ENCODE data around the gene ZNF441.
A peak's percentile ranks its signal among the peaks of the same experiment; 100 is the strongest.
"Not testable (repeated sequence)": the region's sequence is repeated elsewhere in the genome, so short reads cannot be mapped to it uniquely, and the experiment has no call there.

Gene ZNF441

DNA sequence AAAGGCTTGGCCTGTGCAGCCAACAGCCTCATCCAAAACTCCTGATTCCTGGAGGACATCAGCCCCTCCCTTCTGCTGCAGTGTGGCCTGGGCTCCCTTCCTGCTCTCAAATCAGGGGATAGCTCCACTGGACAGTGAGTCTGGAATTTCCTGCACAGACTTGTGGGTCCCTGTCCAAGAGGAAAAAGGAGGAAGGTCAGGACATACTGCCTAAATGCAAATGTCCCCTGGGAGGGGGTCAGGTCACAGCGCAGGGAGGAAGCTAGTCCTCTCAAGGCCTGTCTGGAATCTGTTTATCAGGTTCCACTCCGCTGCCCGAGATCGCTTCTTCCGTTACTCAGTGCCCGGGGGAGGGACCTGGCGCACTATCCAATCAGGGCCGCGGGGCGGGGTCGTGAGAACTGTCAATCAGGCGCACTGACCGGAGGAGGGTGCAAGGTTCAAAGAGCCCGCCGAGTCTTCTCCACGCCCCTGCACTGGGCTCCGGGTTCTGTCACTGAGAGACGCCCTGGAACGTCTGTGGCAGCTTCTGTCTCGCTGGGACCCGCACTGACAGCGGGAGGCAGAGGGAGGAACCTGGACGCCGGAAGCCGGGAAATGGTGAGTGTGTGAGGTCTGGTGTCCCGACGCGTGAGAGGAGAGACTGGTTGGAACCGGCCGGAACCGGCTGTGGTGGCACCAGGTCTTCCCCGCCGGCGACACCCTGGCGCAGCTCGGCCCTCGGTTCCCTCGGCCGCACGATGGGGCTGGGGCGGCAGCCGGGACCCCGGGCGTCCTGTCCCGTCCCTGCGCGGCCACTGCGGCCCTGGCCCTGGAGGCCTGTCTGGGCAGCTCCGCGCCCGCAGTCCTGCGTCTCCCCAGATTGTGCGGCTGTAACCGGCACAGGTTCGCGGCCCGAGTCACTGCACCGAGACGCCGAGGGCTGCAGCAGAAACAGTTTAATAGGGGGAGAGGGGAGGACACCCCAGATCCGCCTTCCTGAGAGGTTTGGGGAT is at the start of gene ZNF441:
TSS of gene ZNF441 (plus strand) at position 404 of the 995 bp plus-strand sequence. CDS start at position 598, 194 bp downstream.
- DNase-seq: peak; percentile 98 to 99

DNA sequence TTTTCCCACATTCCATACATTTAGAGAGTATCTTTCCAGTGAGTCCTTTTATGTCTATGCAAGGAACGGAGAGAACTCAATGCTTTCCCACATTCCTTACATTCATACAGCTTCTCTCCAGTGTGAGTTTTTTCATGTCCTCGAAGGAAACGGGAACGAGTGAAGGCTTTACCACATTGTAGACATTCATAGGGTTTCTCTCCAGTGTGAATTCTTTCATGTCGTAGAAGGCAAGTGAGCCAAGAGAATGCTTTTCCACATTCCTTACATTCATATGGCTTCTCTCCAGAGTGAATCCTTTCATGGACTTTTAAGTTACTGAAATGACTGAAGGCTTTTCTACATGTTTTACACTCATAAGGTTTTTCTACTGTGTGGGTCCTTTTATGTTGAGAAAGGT is 45.1 kb upstream of the ZNF441 start:
- no peak for DNase-seq

DNA sequence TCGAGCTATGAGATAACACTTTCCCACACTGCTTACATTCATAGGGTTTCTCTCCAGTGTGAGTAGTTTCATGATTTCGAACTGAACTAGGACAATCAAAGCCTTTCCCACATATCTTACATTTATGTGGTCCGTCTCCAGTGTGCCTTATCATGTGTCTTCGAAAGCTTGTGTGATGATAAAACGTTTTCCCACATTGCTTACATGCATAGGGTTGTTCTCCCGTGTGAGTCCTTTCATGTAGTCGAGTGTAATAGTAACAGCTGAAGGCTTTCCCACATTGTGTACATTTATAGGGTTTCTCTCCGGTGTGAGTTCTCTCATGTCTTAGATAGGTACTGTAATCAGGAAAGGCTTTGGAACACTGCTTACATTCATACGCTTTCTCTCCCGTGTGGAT is 44.4 kb upstream of the ZNF441 start:
- DNase-seq: no peak

DNA sequence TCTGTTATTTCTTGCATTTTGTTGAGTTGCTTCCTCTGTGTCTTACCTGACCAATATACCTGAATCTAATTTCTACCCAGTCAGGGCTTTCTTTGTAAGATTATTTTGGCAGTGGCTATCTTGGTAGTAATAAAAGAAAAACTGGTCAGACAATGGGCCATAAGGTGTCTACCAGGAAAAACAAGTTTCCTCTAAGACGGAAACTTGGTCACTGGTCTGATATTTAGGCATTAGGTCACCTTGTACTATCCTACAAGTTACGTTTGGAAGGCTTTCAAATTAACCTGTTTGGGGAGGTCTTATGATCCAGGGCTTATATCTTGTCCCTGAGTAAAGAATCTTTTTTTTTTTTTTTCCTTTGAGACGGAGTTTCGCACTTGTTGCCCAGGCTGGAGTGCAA is 37.2 kb upstream of the ZNF441 start:
- DNase-seq: no peak

DNA sequence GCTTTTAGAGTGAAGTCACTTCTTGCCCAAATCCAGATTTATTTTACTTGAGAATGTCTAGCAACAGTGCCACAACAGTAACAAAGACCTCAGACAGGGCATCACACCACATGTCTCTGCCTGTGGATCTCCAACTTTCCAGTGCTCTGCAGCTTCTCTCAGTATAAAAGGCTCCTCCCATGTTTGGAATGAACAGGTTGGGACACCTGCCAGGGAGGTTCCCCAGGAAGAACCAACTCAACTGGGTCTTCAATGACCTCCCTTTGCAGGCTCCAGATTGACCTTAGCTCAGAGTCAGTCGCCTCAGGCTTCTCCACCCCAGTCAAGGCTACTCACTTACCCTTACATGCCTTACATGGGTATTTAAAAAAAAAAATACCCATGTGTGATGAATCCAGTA is 31.4 kb upstream of the ZNF441 start:
- DNase-seq: no peak

DNA sequence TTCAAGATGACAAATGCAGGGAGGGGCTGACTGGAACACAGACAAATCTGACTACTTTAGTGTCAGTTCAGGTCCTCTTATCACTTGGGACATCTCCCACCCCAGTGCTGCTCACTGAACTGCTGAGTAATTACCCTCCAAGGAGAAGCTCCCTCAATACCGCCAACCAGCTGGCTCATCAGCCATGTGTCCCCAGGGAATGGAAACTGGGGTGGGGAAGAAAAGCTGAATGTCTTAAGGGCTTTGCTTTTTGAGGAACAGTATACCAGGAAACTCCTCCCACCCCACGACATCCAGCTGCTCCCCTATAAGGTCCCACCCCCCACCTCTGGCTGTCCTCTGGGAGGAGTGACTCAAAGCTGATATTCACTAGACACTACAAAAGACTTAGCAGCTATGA is 30.1 kb upstream of the ZNF441 start:
- peak in 1 of 2 experiments; percentile 15 for DNase-seq

DNA sequence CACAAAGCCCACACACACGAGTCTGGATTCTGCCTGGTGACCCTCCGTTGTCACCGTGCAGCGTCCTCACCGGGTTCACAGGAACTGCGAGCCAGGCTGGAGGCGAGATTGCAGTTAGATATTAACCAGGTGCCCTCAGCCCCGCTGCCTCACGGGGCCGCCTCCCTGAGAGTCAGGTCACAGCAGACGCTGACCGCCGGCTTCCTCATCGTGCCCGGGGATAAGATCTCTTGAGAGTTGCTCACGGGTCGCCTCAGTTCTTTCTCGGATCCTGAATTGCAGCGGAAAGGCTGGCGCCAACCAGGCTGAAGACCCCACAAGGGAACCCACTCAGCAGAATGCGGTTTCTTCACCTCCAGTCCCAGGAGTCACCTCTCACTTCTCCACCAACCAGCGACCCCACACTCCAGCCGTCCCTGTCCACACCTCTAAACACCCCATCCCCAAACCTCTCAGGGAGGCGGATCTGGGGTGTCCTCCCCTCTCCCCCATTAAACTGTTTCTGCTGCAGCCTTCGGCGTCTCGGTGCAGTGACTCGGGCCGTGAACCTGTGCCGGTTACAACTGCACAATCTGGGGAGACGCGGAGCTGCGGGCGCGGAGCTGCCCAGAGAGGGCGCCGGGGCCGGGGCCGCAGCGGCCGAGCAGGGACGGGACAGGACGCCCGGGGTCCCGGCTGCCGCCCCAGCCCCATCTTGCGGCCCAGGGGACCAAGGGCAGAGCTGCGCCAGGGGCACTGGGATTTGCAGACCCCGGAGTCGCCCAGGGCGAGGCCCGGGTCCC is 28.6 kb upstream of the ZNF441 start:
- DNase-seq: peak; percentile 41 to 49

DNA sequence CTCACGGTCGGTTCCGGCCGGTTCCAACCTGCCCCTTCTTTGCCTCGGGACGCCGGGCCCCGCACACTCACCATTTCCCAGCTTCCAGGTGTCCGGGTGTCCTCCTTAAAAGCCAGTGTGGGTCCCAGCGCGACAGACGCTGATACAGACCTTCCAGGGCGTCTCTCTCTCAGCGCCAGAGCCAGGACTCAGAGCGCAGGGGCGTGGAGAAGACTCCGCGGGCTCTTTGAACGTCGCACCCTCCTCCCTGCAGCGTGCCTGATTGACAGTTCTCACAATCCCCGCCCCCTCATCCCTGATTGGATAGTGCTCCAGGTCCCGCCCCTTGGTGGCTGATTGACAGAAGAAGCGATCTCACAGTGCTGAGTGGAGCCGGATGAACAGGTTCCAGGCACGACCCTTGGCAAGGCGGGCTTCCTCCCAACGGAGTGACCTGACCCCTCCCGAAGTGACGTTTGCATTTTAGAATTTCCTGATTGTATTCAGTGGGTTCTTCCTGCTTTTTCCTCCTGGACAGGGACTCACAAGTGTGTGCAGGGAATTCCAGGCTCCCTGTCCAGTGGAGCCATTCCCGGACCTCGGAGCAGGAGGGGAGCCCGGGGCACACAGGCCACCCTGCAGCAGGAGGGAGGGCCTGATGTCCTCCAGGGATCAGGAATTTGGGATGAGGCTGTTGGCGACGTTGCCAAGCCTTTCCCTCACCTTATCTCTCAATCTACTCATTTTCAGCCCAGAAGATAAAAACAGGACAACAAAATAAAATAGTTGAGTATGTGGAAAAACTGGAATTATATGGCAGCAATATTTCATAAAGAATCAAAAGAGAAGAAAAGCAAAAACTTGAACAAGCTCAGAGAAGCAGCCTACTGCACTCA is 27.8 kb upstream of the ZNF441 start, which contains the start of gene ZNF823:
TSS of gene ZNF823 (minus strand) at position 201 of the 875 bp plus-strand sequence. CDS start at position 74, 127 bp downstream.
- peak; percentile 98 to 99 for DNase-seq

DNA sequence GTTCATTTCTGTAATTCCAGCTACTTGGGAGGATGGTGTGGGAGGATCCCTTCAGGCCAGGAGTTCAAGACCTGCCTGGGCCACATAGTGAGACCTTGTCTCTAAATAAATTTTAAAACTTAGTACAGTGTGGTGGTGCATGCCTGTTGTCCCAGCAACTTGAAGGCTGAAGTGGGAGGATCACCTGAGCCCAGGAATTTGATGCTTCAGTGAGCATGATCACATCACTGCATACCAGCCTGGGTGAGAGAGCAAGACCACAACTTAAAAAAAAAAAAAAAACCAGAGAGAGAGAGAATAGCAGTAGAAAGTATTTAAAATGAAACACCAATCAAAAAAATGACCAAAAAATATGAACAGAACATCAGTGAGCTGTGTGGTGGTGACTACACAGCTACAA is 20.9 kb upstream of the ZNF441 start:
- DNase-seq: no peak

DNA sequence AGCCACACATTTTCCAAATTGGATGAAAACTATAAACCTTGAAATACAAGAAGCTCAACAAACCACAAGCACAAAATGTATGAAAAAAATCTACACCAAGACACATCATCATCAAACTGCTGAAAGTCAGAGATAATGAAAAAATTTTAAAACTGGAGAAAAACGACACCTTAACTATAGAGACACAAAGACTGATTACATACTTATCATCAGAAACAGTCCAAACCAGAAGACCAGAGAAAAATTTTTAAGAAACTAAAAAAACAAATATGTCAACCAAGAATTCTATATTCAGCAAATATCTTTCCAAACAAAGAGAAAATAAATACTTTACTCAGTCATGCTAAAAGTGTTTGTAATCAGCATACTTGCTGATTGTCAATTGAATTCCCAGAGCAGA is 19.5 kb upstream of the ZNF441 start:
- no peak for DNase-seq

DNA sequence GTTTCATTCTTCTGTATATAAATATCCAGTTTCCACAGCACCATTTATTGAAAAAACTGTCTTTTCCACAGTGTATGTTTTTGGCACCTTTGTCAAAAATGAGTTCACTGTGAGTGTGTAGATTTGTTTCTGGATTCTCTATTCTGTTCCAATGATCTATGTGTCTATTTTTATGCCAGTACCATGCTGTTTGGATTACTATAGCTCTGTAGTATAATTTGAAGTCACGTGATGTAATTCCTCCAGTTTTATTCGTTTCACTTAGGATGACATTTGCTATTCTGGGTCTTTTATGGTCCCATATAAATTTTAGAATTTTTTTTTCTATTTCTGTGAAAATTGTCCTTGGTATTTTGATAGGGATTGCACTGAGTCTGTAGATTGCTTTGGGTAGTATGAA is 17.0 kb upstream of the ZNF441 start:
- no peak for DNase-seq

DNA sequence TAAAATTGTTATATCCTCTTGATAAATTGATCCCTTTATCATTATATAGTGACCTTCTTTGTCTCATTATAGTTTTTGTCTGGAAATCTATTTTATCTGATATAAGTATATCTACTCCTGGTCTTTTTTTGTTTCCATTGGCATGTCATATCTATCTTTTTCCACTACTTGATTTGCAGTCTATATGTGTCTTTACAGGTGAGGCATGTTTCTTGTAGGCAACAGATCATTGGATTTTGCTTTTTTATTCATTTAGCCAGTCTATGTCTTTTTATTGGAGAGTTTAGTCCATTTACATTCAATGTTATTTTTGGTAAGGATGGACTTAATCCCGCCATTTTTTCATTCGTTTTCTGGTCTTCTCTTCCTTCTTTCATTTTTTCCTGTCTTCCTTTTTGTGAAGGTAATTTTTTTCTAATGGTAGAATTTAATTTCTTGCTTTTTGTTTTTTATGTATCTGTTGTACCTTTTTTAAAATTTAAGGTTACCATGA is 14.5 kb upstream of the ZNF441 start:
- DNase-seq: no peak

DNA sequence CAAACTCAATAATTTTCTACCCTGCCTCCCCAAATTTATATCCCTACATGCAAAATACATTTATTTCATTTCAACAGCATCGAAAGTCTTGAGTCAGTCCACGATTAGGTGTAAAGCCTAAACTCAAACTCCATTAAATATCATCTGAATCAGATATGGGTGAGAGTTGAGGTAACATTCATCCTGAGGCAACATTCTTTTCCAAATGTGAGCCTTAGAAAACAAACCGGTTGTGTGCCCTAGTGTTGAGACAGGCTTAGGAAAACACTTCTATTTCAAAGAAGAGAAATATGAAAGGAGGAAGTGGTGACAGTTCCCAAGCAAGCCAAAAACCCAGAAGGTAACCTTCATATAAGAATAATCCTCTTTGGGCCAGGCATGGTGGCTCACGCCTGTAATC is 12.1 kb upstream of the ZNF441 start:
- no peak for DNase-seq

DNA sequence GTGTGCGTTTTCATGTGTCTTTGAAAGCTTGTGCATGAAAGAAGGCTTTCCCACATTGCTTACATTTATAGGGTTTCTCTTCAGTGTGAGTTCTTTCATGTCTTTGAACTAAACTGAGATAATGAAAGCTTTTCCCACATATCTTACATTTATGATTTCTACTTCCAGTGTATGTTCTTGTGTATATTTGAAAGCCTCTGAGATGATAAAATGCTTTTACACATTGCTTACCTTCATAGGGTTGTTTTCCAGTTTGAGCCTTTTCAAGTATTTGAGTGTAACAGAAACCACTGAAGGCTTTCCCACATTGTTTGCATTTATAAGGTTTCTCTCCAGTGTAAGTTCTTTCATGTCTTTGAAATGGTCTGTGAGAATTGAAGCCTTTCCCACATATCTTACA is 9.8 kb upstream of the ZNF441 start:
- no peak for DNase-seq

DNA sequence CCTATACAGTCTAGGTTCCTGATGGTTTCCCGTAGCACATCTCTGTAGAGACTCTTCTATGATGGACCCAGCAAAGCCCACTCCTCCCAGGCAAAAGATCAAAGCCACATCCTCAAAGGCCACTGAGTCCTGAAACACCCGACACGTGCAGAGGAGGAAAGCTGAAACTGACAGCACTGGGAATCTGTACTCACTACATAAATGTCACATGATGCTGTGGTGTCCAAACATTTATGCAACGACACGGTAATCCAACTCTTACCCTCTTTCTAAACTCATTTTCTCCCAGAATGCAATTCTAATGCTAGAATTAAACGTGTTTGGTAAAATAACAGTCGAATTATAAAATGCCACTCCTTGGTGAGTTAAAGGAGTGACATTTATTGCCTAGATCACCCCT is 7.0 kb upstream of the ZNF441 start:
- no peak for DNase-seq

DNA sequence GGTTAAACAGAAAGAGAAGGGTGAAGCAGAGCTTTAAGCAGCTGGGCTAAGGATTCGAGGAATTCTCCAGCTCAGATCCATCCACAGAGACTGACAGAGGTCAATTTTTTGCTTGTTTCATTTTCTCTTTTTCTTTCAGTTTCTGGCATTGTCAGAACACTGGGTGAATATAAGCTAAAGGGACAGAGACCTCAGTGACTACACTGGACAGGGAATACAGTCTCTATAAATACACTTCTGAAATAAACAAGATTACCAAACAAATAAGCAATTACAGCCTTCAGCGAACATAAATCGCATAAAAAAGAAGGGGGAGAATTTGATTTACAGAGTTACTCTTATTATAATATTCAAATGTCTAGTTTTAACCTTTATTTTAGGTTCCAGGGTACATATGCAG is 3.7 kb upstream of the ZNF441 start:
- no peak for DNase-seq

DNA sequence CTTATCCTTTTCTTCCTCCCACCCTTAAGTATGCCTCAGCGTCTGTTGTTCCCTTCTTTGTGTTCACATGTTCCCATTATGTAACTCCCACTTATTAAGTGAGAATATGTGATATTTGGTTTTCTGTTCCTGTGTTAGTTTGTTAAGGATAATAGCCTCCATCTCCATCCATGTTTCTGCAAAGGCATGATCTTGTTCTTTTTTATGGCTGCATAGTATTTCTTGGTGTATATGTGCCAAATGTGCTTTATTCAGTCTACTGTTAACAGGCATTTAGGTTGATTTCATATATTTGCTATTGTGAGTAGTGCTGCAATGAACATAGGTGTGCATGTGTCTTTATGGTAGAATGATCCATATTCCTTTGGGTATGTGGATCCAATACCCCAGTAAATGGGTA is 3.2 kb upstream of the ZNF441 start:
- no peak for DNase-seq

DNA sequence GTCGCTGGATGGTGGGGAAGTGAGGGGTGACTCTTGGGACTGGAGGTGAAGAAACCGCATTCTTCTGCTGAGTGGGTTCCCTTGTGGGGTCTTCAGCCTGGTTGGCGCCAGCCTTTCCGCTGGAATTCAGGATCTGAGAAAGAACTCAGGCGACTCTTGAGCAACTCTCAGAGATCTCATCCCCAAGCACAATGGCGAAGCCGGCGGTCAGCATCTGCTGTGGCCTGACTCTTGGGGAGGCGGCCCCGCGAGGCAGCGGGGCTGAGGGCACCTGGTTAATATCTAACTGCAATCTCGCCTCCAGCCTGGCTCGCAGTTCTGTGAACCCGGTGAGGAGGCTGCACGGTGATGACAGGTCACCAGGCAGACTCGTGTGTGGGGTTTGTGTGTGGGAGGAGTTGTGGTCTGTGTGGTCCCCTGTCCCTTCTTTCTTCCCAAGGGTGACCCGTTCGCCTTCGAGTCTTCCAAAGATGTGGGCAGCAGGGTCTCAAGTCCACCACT is 883 bp downstream of the ZNF441 start:
- DNase-seq: peak; percentile 29 to 34

DNA sequence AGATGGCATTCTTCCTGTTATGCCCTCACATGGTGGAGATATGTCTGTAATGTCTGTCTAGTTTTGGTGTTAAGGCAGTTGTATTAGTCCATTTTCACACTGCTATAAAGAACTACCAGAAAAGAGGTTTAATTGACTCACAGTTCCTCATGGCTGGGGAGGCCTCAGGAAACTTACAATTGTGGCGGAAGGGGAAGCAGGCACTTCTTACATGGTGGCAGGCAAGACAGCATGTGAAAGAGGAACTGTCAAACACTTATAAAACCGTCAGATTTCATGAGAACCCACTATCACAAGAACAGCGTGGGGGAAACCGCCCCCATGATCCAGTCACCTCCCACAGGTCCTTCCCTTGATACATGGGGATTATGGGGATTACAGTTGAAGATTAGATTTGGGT is 3.2 kb downstream of the ZNF441 start:
- DNase-seq: no peak

DNA sequence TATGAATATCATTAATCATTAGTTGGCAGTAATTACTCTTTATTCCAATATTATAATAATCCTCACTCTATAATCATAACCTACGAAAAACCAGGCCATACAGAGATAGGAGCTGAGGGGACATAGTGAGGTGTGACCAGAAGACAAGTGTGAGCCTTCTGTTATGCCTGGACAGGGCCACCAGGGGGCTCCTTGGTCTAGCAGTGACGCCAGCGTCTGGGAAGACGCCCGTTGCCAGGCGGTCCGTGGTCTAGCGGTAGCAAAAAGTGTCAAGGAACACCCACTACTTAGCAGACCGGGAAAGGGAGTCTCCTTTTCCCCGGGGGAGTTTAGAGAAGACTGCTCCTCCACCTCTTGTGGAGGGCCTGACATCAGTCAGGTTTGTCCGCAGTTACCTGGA is 4.7 kb downstream of the ZNF441 start:
- not testable (repeated sequence) for DNase-seq

DNA sequence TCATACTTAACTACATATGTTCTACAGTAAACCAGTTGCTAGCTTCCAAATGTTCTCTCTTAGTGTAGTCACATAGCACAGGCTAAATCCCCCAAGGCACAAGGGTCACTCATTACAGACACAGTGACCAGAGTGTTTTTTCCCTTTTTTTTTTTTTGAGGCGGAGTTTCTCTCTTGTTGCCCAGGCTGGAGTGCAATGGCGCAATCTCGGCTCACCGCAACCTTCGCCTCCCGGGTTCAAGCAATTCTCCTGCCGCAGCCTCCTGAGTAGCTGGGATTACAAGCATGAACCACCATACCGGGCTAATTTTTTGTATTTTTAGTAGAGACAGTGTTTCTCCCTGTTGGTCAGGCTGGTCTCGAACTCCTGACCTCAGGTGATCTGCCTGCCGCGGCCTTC is 9.9 kb downstream of the ZNF441 start:
- not testable (repeated sequence) for DNase-seq

DNA sequence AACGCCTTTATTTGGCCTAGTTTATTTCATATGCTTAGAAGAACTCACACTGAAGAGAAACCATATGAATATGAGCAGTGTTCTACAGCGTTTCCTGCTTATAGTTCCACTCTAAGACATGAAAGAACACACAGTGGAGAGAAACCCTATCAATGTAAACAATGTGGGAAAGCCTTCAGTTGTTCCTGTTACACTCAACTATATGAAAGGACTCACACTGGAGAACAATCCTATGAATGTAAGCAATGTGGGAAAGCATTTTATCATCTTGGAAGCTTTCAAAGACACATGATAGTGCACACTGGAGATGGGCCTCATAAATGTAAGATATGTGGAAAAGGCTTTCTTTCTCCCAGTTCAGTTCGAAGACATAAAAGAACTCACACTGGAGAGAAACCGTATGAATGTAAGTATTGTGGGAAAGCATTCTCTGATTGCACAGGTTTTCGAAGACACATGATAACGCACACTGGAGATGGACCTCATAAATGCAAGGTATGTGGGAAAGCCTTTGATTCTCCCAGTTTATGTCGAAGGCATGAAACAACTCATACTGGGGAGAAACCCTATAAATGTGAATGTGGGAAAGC is 13.7 kb downstream of the ZNF441 start:
- no peak for DNase-seq
